WTC11 (cell line): ENCODE data around the gene IFIT1. TPM values are rescaled to one million over a fixed set of nuclear protein-coding genes. Genes with fewer than 3 reads are reported as not detected.

Experiments
- ATAC-seq: fragments of 200-7000 bp; cut with Tn5 transposase; 2 replicates; pipeline ENCODE4 v1.10.0; 2021; ENCODE audit warnings: mild to moderate bottlenecking, moderate library complexity
- CTCF ChIA-PET: fragments of 300-600 bp; sonication (Branson Sonifier 250); formaldehyde crosslinking; loops from one replicate; lab custom pipeline; 2021; ENCODE audit warnings: antibody characterized with exemption; lab: Charles Lee
- POLR2A ChIA-PET: fragments of 350-600 bp; sonication (Branson Sonifier 250); formaldehyde crosslinking; loops from one replicate; lab custom pipeline; 2021; ENCODE audit warnings: antibody characterized with exemption; lab: Charles Lee
- DNase-seq: peaks from one replicate; pipeline ENCODE4 v3.0.0; 2021; ENCODE audit warnings: low spot score
- H3K27ac Mint-ChIP-seq: 2 replicates; pipeline ENCODE4 v1.8.0; 2021; ENCODE audit warnings: mixed read lengths
- H3K27me3 Mint-ChIP-seq: 2 replicates; pipeline ENCODE4 v1.8.0; 2021; ENCODE audit warnings: low read depth, mild to moderate bottlenecking, moderate library complexity, mixed read lengths
- H3K36me3 Mint-ChIP-seq: 2 replicates; pipeline ENCODE4 v1.8.0; 2021; ENCODE audit warnings: mixed read lengths
- H3K4me1 Mint-ChIP-seq: 2 replicates; pipeline ENCODE4 v1.8.0; 2022; ENCODE audit warnings: mixed read lengths
- H3K4me3 Mint-ChIP-seq: 2 replicates; pipeline ENCODE4 v1.8.0; 2021; ENCODE audit warnings: mild to moderate bottlenecking, moderate library complexity, mixed read lengths
- H3K9me3 Mint-ChIP-seq: 2 replicates; pipeline ENCODE4 v1.8.0; 2021; ENCODE audit warnings: mixed read lengths
- ARID4B ChIP-seq: sonication (generic); formaldehyde crosslinking; IDR thresholded peaks from 2 replicates; pipeline ENCODE4 v1.8.0; 2023; ENCODE audit warnings: missing genetic modification reagents, mild to moderate bottlenecking, borderline replicate concordance
- ATF2 ChIP-seq: sonication (generic); formaldehyde crosslinking; IDR thresholded peaks from 2 replicates; pipeline ENCODE4 v1.8.1; 2022; ENCODE audit warnings: low read depth, missing genetic modification reagents, borderline replicate concordance
- ATF3 ChIP-seq: sonication (generic); formaldehyde crosslinking; conservative IDR thresholded peaks from 2 replicates; pipeline ENCODE4 v1.8.1; 2022; ENCODE audit warnings: mild to moderate bottlenecking, missing genetic modification reagents
- CBFB ChIP-seq: sonication (generic); formaldehyde crosslinking; IDR thresholded peaks from 2 replicates; pipeline ENCODE4 v1.8.1; 2022; ENCODE audit warnings: mild to moderate bottlenecking, low read depth, missing genetic modification reagents
- CREM ChIP-seq: sonication (generic); formaldehyde crosslinking; IDR thresholded peaks from 2 replicates; pipeline ENCODE4 v1.8.1; 2022; ENCODE audit warnings: mild to moderate bottlenecking, missing genetic modification reagents, moderate library complexity
- CTCF ChIP-seq: fragments of 200-600 bp; IDR thresholded peaks from 2 replicates; pipeline ENCODE4 v1.8.0; 2022; ENCODE audit warnings: antibody characterized with exemption
- E2F4 ChIP-seq: sonication (generic); formaldehyde crosslinking; IDR thresholded peaks from 2 replicates; pipeline ENCODE4 v1.8.1; 2022; ENCODE audit warnings: low read depth, mild to moderate bottlenecking, moderate library complexity, missing genetic modification reagents, borderline replicate concordance
- ELF4 ChIP-seq: sonication (generic); formaldehyde crosslinking; IDR thresholded peaks from 2 replicates; pipeline ENCODE4 v1.8.1; 2022; ENCODE audit warnings: low read depth, mild to moderate bottlenecking, moderate library complexity, missing genetic modification reagents
- ESRRA ChIP-seq: sonication (generic); formaldehyde crosslinking; IDR thresholded peaks from 2 replicates; pipeline ENCODE4 v1.8.1; 2022; ENCODE audit warnings: mild to moderate bottlenecking, missing genetic modification reagents, borderline replicate concordance
- GABPB1 ChIP-seq: sonication (generic); formaldehyde crosslinking; IDR thresholded peaks from 2 replicates; pipeline ENCODE4 v1.8.1; 2023; ENCODE audit warnings: mild to moderate bottlenecking, missing genetic modification reagents
- GTF2I ChIP-seq: fragments of 250-450 bp; sonication (Bioruptor Pico); conservative IDR thresholded peaks from 2 replicates; pipeline ENCODE4 v1.4.0; 2021; ENCODE audit warnings: mild to moderate bottlenecking
- IRF1 ChIP-seq: sonication (generic); formaldehyde crosslinking; IDR thresholded peaks from 2 replicates; pipeline ENCODE4 v1.8.0; 2023; ENCODE audit warnings: missing genetic modification reagents
- SMAD3 ChIP-seq: sonication (generic); formaldehyde crosslinking; IDR thresholded peaks from 2 replicates; pipeline ENCODE4 v1.8.0; 2022; ENCODE audit warnings: missing genetic modification reagents, mild to moderate bottlenecking, borderline replicate concordance
- SMAD4 ChIP-seq: sonication (generic); formaldehyde crosslinking; IDR thresholded peaks from 2 replicates; pipeline ENCODE4 v1.8.0; 2022; ENCODE audit warnings: mild to moderate bottlenecking, missing genetic modification reagents
- STAT6 ChIP-seq: sonication (generic); formaldehyde crosslinking; conservative IDR thresholded peaks from 2 replicates; pipeline ENCODE4 v1.8.1; 2023; ENCODE audit warnings: mild to moderate bottlenecking, low read depth, missing genetic modification reagents, moderate library complexity
- ZNF121 ChIP-seq: sonication (generic); formaldehyde crosslinking; IDR thresholded peaks from 2 replicates; pipeline ENCODE4 v1.8.0; 2023; ENCODE audit warnings: missing genetic modification reagents
- ZNF281 ChIP-seq: sonication (generic); formaldehyde crosslinking; IDR thresholded peaks from 2 replicates; pipeline ENCODE4 v1.8.0; 2023; ENCODE audit warnings: mild to moderate bottlenecking, missing genetic modification reagents
- ZNF416 ChIP-seq: fragments of 250-450 bp; sonication (Bioruptor Pico); IDR thresholded peaks from 2 replicates; pipeline ENCODE4 v1.9.0; 2021; ENCODE audit warnings: mild to moderate bottlenecking, inconsistent platforms
- total RNA-seq: library from RNA; stranded (reverse); gene quantifications from 3 replicates; pipeline ENCODE4 v1.2.3, GENCODE V29; 2021

IFIT1 gene
- total RNA-seq, 1 experiment from 2014 or later, result 1.5 TPM

GRCh38 chr10:89355394-89355931 lies 37.0 kb upstream of the IFIT1 start:
- TF ChIP-seq STAT6 (CRISPR knock-in tag) (no peak), GABPB1 (no peak), CTCF (no peak), CREM (no peak), SMAD3 (CRISPR knock-in tag) (no peak), ELF4 (CRISPR knock-in tag) (no peak), E2F4 (no peak), ATF2 (CRISPR knock-in tag) (no peak), ATF3 (CRISPR knock-in tag) (no peak), ARID4B (no peak), GTF2I (no peak), ZNF416 (CRISPR knock-in tag) (no peak), IRF1 (no peak), ZNF281 (CRISPR knock-in tag) (no peak), ZNF121 (no peak), SMAD4 (CRISPR knock-in tag) (no peak), ESRRA (no peak), CBFB (CRISPR knock-in tag) (no peak)
- H3K9me3 Mint-ChIP-seq, result peaks cover 17% of the 10 kb centered on the region
- no peak for DNase-seq
- H3K27ac Mint-ChIP-seq, result no peak overlapping the region
- peaks cover 8% of the 10 kb centered on the region for H3K36me3 Mint-ChIP-seq
- ChIA-PET CTCF (interaction anchor here (1.2 kb wide), 1 partner anchor 14 kb away, joined by 7 read pairs; no protein-coding TSS in a partner anchor), POLR2A (no interaction called here)
- ATAC-seq, result no peak
- peaks cover 35% of the 10 kb centered on the region for H3K4me1 Mint-ChIP-seq
- no peaks in the 10 kb centered on the region for H3K27me3 Mint-ChIP-seq
- no peak overlapping the region for H3K4me3 Mint-ChIP-seq
